Colonic mucosa (tissue), 4 donors: ENCODE results near the gene NPC2. TPM values are rescaled to one million over a fixed set of nuclear protein-coding genes. Genes with fewer than 3 reads are reported as not detected.

Source experiments
- DNase-seq: peaks from one replicate; pipeline ENCODE4 v3.0.0-alpha.2; 2020
- H3K27ac ChIP-seq: fragments of 200-600 bp; one replicate; pipeline ENCODE4 v1.8.0; 2021
- H3K27me3 ChIP-seq: fragments of 200-600 bp; one replicate; pipeline ENCODE4 v1.8.0; 2021
- H3K36me3 ChIP-seq: fragments of 200-600 bp; one replicate; pipeline ENCODE4 v1.8.0; 2021
- H3K4me1 ChIP-seq: fragments of 200-600 bp; one replicate; pipeline ENCODE4 v1.8.0; 2021; ENCODE audit warnings: mild to moderate bottlenecking
- H3K4me3 ChIP-seq: fragments of 200-600 bp; one replicate; pipeline ENCODE4 v1.8.0; 2021
- H3K9ac ChIP-seq, 2 donors: one replicate each; pipeline ENCODE4 v1.7.0; 2013; ENCODE audit warnings: control low read depth in 2 of 2, low read depth in 2 of 2, low read length in 2 of 2
- H3K9me3 ChIP-seq: fragments of 200-600 bp; one replicate; pipeline ENCODE4 v1.8.0; 2021
- CTCF ChIP-seq: fragments of 200-600 bp; IDR thresholded peaks from one replicate; pipeline ENCODE4 v1.8.0; 2022; ENCODE audit warnings: antibody characterized with exemption, mild to moderate bottlenecking
- intact Hi-C: fragments of 100-400 bp; cut with DNase I; formaldehyde crosslinking; loops from one replicate; pipeline ENCODE4 v1.14.1; 2022
- total RNA-seq, 2 donors: library from RNA; stranded (reverse); fragmentation: NEBNext Ultra II Directional in 1 of 2; extraction: Animal tissue kit (Norgen Biotek cat#: 25700) in 1 of 2; gene quantifications; one replicate each; pipeline ENCODE4 v1.2.1, GENCODE V29; 2021
- donor health status: healthy.
- donor health status: DM: no; HTN: no; CAD: no.
- donor health status: DM: no; HTN: no; CAD: no.

The NPC2 gene
- total RNA-seq, 2 donors from 2014 or later: 93.6 to 233 TPM

GRCh38 chr14:74511966-74512830, 19.1 kb upstream of the NPC2 start:
- no peaks in the 10 kb centered on the region for H3K27me3 ChIP-seq
- no peak for DNase-seq
- no peaks in the 10 kb centered on the region for H3K9me3 ChIP-seq
- intact Hi-C loops: no loop called here
- no peak overlapping the region for H3K9ac ChIP-seq
- H3K4me3 ChIP-seq: no peak overlapping the region
- no peak for TF ChIP-seq CTCF
- no peak overlapping the region for H3K27ac ChIP-seq
- no peaks in the 10 kb centered on the region for H3K36me3 ChIP-seq
- no peaks in the 10 kb centered on the region for H3K4me1 ChIP-seq

GRCh38 chr14:74510959-74511409, 17.9 kb upstream of the NPC2 start:
- H3K9ac ChIP-seq: no peak overlapping the region
- no peaks in the 10 kb centered on the region for H3K4me1 ChIP-seq
- no peak for DNase-seq
- no peaks in the 10 kb centered on the region for H3K9me3 ChIP-seq
- no peaks in the 10 kb centered on the region for H3K27me3 ChIP-seq
- no peaks in the 10 kb centered on the region for H3K36me3 ChIP-seq
- H3K27ac ChIP-seq: no peak overlapping the region
- no peak for TF ChIP-seq CTCF
- H3K4me3 ChIP-seq: no peak overlapping the region
- intact Hi-C loops: no loop called here

GRCh38 chr14:74510223-74510931, 17.3 kb upstream of the NPC2 start:
- H3K9ac ChIP-seq: no peak overlapping the region
- no peaks in the 10 kb centered on the region for H3K4me1 ChIP-seq
- TF ChIP-seq CTCF: no peak
- no peaks in the 10 kb centered on the region for H3K27me3 ChIP-seq
- H3K36me3 ChIP-seq: no peaks in the 10 kb centered on the region
- no peak overlapping the region for H3K27ac ChIP-seq
- intact Hi-C loops: no loop called here
- H3K9me3 ChIP-seq: no peaks in the 10 kb centered on the region
- H3K4me3 ChIP-seq: no peak overlapping the region
- no peak for DNase-seq

DNA sequence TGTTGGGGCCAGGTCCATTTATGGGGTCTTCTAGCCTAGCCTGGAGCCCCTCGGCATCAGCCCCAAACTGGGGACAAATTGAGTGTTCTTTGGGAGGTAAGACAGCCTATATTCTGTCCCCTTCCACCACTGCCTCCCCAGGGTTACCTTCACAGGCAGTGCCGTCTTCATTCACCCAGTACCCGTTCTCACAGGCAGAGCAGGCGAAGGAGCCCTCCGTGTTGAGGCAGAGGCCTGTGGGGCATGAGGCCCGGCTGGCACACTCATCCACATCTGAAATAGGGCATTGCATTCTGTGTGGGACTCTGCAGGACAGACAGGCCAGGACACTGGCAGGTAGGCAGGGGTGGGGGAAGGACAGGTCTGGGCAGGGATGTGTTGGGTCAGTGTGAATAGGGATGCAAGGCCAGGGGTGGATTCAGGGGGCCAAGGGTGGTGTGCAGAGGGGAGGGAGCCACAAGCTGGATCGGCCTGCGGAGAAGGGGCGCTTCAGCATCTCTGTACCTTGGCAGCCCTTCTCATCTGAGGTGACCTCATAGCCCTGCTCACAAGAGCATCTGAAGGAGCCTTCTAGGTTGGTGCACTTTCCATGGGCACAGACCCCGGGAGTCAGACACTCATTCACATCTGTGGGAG, 16.6 kb upstream of the NPC2 start:
- Histone ChIP-seq H3K9me3 (no peaks in the 10 kb centered on the region), H3K36me3 (no peaks in the 10 kb centered on the region), H3K9ac (no peak overlapping the region), H3K4me3 (no peak overlapping the region), H3K27me3 (no peaks in the 10 kb centered on the region), H3K27ac (no peak overlapping the region), H3K4me1 (no peaks in the 10 kb centered on the region)
- TF ChIP-seq CTCF: no peak
- intact Hi-C loops: no loop called here
- DNase-seq: no peak

DNA sequence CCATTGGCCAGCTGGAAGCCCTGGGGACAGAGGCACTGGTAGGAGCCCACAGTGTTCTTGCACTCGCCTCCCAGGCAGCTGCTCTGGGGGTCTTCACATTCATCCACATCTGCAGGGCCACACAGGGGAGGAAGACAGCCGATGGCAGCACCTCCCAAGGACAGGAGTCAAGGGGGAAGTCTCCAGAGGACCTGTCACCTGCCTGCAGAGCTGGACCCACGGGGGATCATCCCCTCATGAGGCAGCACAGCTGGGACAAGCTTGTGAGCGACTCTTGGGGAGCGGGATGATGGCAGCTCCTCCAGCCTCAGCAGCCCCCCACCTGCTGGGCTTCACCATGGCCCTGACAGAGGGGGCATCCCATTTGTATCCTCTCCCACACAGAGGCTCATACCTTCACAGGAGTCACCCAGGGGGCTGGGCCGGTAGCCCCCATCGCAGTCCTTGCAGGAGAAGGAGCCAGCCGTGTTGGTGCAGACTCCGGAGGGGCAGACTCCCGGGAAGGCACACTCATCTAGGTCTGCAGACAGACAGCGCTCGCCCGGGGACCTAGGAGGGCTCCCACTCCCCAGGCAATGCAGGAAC, 15.8 kb upstream of the NPC2 start:
- Histone ChIP-seq H3K9ac (no peak overlapping the region), H3K27ac (no peak overlapping the region), H3K4me1 (no peaks in the 10 kb centered on the region), H3K27me3 (no peaks in the 10 kb centered on the region), H3K4me3 (no peak overlapping the region), H3K9me3 (no peaks in the 10 kb centered on the region), H3K36me3 (no peaks in the 10 kb centered on the region)
- TF ChIP-seq CTCF: no peak
- DNase-seq: no peak
- intact Hi-C loops: no loop called here
